DND-41 (cell line): ENCODE data around the gene OTOF.

Experiments
- CTCF ChIP-seq: IDR thresholded peaks from 2 replicates; pipeline ENCODE4 v1.5.1; 2012; ENCODE audit warnings: borderline replicate concordance, low read length, moderate library complexity, mild to moderate bottlenecking; ENCODE audit not compliant: poor library complexity, severe bottlenecking; ENCODE audit errors: extremely low read depth
- EZH2 ChIP-seq: IDR thresholded peaks from 3 replicates; pipeline ENCODE4 v1.6.1; 2012; ENCODE audit warnings: borderline replicate concordance, low read depth, mild to moderate bottlenecking, moderate library complexity, low read length, inconsistent platforms; ENCODE audit not compliant: severe bottlenecking

DNA sequence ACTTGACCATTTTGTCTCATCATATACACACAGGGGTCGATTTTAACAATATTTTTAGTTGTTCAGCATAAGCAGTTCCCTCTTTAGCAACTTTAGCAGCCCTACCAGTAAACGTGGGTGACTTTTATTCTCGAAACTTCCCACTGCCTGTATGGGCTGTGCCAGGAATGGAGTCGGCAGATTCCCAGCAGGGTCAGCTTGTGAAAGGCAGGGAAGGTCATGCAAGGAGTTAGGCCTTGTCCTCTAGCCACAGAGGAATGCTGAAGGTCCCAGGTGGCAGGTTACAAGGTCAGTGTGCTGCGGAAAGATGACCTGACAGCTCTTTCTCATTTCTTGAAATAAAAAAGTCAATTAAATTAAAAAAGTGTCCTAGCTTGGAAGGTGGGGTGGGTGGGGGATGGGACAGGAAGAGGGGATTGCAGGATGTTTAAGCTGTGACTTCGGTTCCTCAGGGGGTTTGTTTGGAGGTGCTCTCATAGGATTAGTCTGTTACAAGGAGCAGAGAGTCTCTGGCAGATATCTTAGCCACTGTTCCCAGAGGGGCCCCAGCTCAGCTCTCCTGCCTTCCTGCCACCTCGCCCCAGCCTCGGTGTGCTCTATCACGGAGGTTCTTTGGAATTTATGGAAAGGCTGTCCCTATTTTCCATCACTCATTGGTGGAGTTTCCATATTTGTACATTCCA is 54.8 kb downstream of the OTOF start:
- no peak for TF ChIP-seq EZH2
- TF ChIP-seq CTCF = no peak
